ENCODE results near the gene PAXX. TPM values are rescaled to one million over a fixed set of nuclear protein-coding genes. Genes with fewer than 3 reads are reported as not detected.

Gene PAXX
- polyA plus RNA-seq, 1 donor (not counting 4 experiments of a cell fraction or from before 2014, with no cell fraction given), result 11.2 TPM

DNA sequence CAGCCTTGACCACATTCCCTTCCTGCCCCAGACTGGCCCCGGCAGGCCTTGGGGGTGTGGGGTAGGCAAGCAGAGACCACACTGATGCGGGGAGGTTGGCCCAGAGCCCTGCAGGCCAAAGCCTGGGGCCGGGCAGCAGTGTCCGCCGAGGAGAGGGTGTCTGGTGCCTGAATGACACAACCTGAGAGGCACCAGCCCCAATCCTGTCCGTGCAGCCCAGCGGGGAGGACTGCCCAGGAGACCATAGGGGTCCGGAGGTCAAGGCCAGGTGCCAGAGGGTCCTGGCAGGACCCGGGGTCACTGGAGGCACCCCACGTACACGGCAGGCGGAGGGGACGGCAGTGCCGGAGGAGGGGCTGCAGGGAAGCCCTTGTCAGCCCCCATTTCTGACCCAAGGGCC is 20.5 kb upstream of the PAXX start:
- H3K79me2 ChIP-seq (ENCODE audit: control insufficient read depth, insufficient read depth, low read length), result no peaks in the 10 kb centered on the region
- no peak overlapping the region for H3K4me3 ChIP-seq (ENCODE audit: control insufficient read depth in 2 of 3, extremely low read depth in 1 of 3, insufficient read depth in 2 of 3, low read depth in 1 of 3, low read length in 3 of 3)
- H3K9me1 ChIP-seq (ENCODE audit: control insufficient read depth, extremely low read depth, insufficient read depth, low read length), result no peaks in the 10 kb centered on the region
- DNase-seq (ENCODE audit: low read depth, low spot score) (no peak), FAIRE-seq (no peak)
- dilution Hi-C loops (cut with MboI; ENCODE audit: extremely low pct_ligation_motif_present, low sequenced_read_pairs), result no loop called here
- H3K27ac ChIP-seq (ENCODE audit: control insufficient read depth, insufficient read depth, low read length), result no peak overlapping the region
- H4K20me1 ChIP-seq (ENCODE audit: control insufficient read depth, extremely low read depth, insufficient read depth, low read length), result no peaks in the 10 kb centered on the region
- H3K4me2 ChIP-seq (ENCODE audit: control insufficient read depth, extremely low read depth, insufficient read depth, low read depth, low read length), result no peak overlapping the region
- no peak overlapping the region for H3K9ac ChIP-seq (ENCODE audit: control insufficient read depth, extremely low read depth, insufficient read depth, low read length)
- no peaks in the 10 kb centered on the region for H3K27me3 ChIP-seq (ENCODE audit: control insufficient read depth, extremely low read depth, insufficient read depth, low read length)
- H2AFZ ChIP-seq (ENCODE audit: control insufficient read depth, low read length), result no peak overlapping the region
- H3K4me1 ChIP-seq (ENCODE audit: control insufficient read depth, extremely low read depth, insufficient read depth, low read length), result peaks cover 8% of the 10 kb centered on the region
- H3K9me3 ChIP-seq (ENCODE audit: control insufficient read depth, low read depth, low read length), result no peaks in the 10 kb centered on the region
- TF ChIP-seq CTCF (optimal IDR thresholded peaks at IDR 0.05 in 1 of 3, IDR thresholded peaks at IDR 0.05 in 1 of 3, conservative IDR thresholded peaks at IDR 0.05 in 1 of 3; ENCODE audit: extremely low read depth in 1 of 3, insufficient read depth in 2 of 3, low read length in 3 of 3) (no peak), EZH2 (IDR thresholded peaks at IDR 0.05; ENCODE audit: low read length) (no peak)
- no peaks in the 10 kb centered on the region for H3K36me3 ChIP-seq (ENCODE audit: control insufficient read depth in 2 of 2, extremely low read depth in 1 of 2, insufficient read depth in 2 of 2, low read length in 2 of 2)

- no peak overlapping the region for H3K4me2 ChIP-seq (ENCODE audit: control insufficient read depth, extremely low read depth, insufficient read depth, low read depth, low read length)
- no peaks in the 10 kb centered on the region for H4K20me1 ChIP-seq (ENCODE audit: control insufficient read depth, extremely low read depth, insufficient read depth, low read length)
- dilution Hi-C loops (cut with MboI; ENCODE audit: extremely low pct_ligation_motif_present, low sequenced_read_pairs), result no loop called here
- no peaks in the 10 kb centered on the region for H3K79me2 ChIP-seq (ENCODE audit: control insufficient read depth, insufficient read depth, low read length)
- TF ChIP-seq CTCF (optimal IDR thresholded peaks at IDR 0.05 in 1 of 3, IDR thresholded peaks at IDR 0.05 in 1 of 3, conservative IDR thresholded peaks at IDR 0.05 in 1 of 3; ENCODE audit: extremely low read depth in 1 of 3, insufficient read depth in 2 of 3, low read length in 3 of 3), result no peak
- TF ChIP-seq EZH2 (IDR thresholded peaks at IDR 0.05; ENCODE audit: low read length), result no peak
- no peaks in the 10 kb centered on the region for H3K9me3 ChIP-seq (ENCODE audit: control insufficient read depth, low read depth, low read length)
- no peaks in the 10 kb centered on the region for H3K36me3 ChIP-seq (ENCODE audit: control insufficient read depth in 2 of 2, extremely low read depth in 1 of 2, insufficient read depth in 2 of 2, low read length in 2 of 2)
- FAIRE-seq (no peak), DNase-seq (ENCODE audit: low read depth, low spot score) (no peak)
- no peak overlapping the region for H3K4me3 ChIP-seq (ENCODE audit: control insufficient read depth in 2 of 3, extremely low read depth in 1 of 3, insufficient read depth in 2 of 3, low read depth in 1 of 3, low read length in 3 of 3)
- H3K9me1 ChIP-seq (ENCODE audit: control insufficient read depth, extremely low read depth, insufficient read depth, low read length), result no peaks in the 10 kb centered on the region
- H3K9ac ChIP-seq (ENCODE audit: control insufficient read depth, extremely low read depth, insufficient read depth, low read length), result no peak overlapping the region
- H3K27ac ChIP-seq (ENCODE audit: control insufficient read depth, insufficient read depth, low read length), result no peak overlapping the region
- H3K27me3 ChIP-seq (ENCODE audit: control insufficient read depth, extremely low read depth, insufficient read depth, low read length), result no peaks in the 10 kb centered on the region
- H3K4me1 ChIP-seq (ENCODE audit: control insufficient read depth, extremely low read depth, insufficient read depth, low read length), result peaks cover 8% of the 10 kb centered on the region
- H2AFZ ChIP-seq (ENCODE audit: control insufficient read depth, low read length), result no peak overlapping the region
Observed at GRCh38 chr9:136972335-136972734, 19.9 kb upstream of the PAXX start.
